Fibroblast of pulmonary artery (primary cell): Measurements from ENCODE around the gene COX18.

Experiments
- DNase-seq: peaks from one replicate; pipeline ENCODE4 v3.0.0-alpha.2; 2010; ENCODE audit warnings: low read depth
- H3K4me3 ChIP-seq: replicated peaks from 2 replicates; pipeline ENCODE4 v1.5.1; 2011; ENCODE audit warnings: low read depth, mild to moderate bottlenecking, control low read depth, low read length, moderate library complexity
- CTCF ChIP-seq: IDR thresholded peaks from 2 replicates; pipeline ENCODE4 v1.5.1; 2011; ENCODE audit warnings: mild to moderate bottlenecking, control low read depth, low read length, inconsistent platforms; ENCODE audit errors: missing control alignments

Gene COX18

GRCh38 chr4:73070074-73070390 lies 516 bp upstream of the COX18 start:
- TF ChIP-seq CTCF = no peak
- H3K4me3 ChIP-seq = peak overlapping the region; percentile 75

GRCh38 chr4:73068491-73069337 lies 802 bp downstream of the COX18 start:
- no peak for TF ChIP-seq CTCF
- H3K4me3 ChIP-seq = peak overlapping the region; percentile 75
- peak; percentile 45 for DNase-seq

More at GRCh38 chr4:73070074-73070390, 516 bp upstream of the COX18 start:
- DNase-seq = no peak

- DNase-seq = peak; percentile 7
- no peak for TF ChIP-seq CTCF
- peak overlapping the region; percentile 75 for H3K4me3 ChIP-seq
These were observed 1.5 kb downstream of the COX18 start for GRCh38 chr4:73067971-73068394.

- H3K4me3 ChIP-seq = no peak overlapping the region
- no peak for TF ChIP-seq CTCF
- DNase-seq = no peak
These were observed 2.6 kb downstream of the COX18 start for GRCh38 chr4:73066928-73067327.

GRCh38 chr4:73066445-73066844 lies 3.1 kb downstream of the COX18 start:
- DNase-seq = no peak
- TF ChIP-seq CTCF = no peak
- no peak overlapping the region for H3K4me3 ChIP-seq

GRCh38 chr4:73064536-73064935 lies 5.0 kb downstream of the COX18 start:
- no peak for TF ChIP-seq CTCF
- DNase-seq = no peak
- no peak overlapping the region for H3K4me3 ChIP-seq
